ENCODE measurements around the gene USP49.

USP49 gene

DNA sequence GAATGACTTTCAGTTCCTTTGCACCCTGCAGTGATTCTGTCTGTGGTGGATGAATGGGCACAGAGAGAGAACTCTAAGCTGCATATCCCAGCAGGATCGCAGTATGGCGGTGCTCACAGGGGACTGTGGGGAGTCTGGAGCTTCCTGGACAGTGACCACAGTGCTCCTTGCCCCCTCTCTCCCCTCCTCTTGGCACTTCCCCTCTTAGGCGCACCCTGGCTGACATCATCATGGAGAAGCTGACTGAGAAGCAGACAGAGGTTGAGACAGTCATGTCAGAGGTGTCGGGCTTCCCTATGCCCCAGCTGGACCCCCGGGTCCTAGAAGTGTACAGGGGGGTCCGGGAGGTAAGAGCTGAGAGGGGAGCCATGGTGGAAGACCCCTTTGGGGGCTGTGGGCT is 34.7 kb upstream of the USP49 start:
- DNase-seq (ENCODE audit: low read depth, low spot score), result no peak

GRCh38 chr6:41927253-41927652 is 32.1 kb upstream of the USP49 start:
- DNase-seq (ENCODE audit: low read depth, low spot score), result no peak

DNA sequence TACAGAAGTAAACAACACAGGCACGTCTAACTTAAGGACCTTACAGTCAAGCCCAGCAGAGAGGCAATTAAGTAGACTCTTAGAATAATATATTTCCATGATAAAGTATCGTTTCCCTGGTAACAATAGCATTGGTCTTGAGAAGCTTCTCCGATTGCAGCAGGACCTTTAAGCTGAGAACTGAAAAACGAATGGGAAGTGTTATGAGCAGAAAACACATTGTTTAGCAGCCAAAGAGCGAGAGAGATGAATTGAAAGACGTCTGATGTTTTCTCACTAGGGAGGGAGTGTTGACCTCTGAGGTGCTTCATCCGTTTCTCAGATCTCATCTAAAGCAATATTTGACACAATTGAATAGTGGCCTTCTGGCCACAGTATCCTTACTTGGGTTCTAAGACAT is 27.0 kb upstream of the USP49 start:
- DNase-seq (ENCODE audit: low read depth, low spot score), result no peak

GRCh38 chr6:41921712-41921998 is 26.5 kb upstream of the USP49 start:
- no peak for DNase-seq (ENCODE audit: low read depth, low spot score)

DNA sequence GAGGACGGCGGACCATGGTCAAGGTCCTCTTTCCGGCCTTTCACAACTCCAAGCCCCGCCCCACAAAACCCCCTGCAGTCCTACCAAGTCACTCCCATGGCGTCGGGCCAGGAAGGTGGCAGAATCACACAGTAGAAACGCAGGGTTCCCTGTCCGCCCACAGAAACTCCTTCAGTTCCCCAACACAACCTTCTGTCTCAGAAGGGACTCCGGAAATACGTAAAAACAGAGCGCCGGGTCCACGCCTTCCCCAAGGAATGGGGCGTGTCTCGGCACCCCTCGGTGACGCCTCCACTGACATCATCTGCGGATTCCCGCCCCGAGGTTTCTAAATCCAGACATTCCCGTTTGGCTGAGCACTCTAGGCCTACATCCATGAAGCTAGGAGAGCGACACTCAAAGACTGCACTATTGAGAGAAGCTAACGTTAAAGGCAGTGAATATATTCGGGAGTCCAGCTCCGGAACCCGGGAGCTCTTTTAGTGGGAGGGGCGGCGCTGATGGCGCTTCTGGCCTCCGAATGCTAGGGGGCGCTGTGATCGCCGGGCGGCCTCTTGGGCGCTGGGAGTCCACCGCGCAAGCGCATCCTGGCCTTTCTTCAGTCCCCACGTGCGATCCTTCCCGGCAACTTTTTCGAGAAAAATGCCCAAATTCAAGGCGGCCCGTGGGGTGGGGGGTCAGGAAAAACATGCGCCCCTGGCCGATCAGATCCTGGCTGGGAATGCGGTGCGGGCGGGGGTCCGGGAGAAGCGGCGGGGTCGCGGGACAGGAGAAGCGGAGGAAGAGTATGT is 25.9 kb upstream of the USP49 start, which contains the start of the genes BYSL and MED20:
Gene BYSL (plus strand): TSS at position 579 of the 791 bp plus-strand sequence. CDS start 64 bp downstream, at position 643.
Gene MED20 (minus strand): TSS at position 219 of the 791 bp plus-strand sequence. CDS start 121 bp downstream, at position 98.
- DNase-seq (ENCODE audit: low read depth, low spot score), result peak; percentile 88

- no peak for DNase-seq (ENCODE audit: low read depth, low spot score)
Observed at GRCh38 chr6:41917528-41917927, 22.4 kb upstream of the USP49 start.

DNA sequence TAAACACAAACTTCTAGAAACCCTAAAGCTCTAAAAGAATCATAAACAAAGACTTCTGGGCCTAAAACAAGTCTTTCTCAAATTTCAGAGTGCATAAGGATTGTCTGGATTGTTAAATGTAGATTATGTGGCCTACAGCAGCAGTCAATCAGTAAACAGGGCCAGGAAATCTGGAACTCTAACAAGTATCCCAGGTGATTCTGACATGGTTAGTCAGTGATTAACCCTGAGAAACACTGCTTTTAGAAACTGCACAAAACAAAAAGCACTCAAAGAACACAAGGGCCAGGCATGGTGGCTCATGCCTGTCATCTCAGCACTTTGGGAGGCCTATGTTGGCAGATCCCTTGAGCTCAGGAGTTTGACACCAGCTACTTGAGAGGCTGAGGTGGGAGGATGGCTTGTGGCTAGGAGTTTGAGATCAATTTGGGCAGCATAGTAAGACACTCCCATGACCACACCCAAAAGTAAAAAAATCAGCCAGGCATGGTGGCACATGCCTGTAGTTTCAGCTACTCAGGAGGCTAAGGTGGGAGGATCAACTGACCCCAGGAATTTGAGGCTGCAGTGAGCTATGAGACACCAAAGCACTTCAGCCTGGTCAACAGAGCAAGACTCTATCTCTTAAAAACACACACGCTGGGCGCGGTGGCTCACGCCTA is 19.8 kb upstream of the USP49 start:
- no peak for DNase-seq (ENCODE audit: low read depth, low spot score)

DNA sequence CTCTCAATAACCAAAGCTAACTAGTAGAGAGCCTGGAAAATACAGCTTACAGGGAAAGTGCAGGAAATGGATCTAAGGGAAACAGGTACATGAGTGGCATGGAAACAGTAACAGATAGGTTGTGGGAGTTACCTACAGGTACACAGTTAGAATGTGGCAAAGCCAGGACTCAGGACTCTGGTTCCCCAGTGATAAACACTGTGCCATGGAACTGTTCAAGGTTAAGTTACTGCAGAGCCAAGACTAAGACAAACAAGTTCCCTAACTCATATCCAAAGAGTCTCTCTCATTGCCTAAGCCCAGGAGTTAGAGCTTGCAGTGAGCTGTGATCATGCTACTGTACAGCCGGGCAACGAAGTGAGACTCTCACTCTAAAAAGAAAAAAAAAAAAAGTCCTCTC is 19.2 kb upstream of the USP49 start:
- no peak for DNase-seq (ENCODE audit: low read depth, low spot score)

- DNase-seq (ENCODE audit: low read depth, low spot score), result no peak
Observed at GRCh38 chr6:41909727-41910126, 14.6 kb upstream of the USP49 start.

- no peak for DNase-seq (ENCODE audit: low read depth, low spot score)
Observed at GRCh38 chr6:41901882-41902519, 6.8 kb upstream of the USP49 start.

- no peak for DNase-seq (ENCODE audit: low read depth, low spot score)
Observed at GRCh38 chr6:41900861-41901260, 5.7 kb upstream of the USP49 start.

DNA sequence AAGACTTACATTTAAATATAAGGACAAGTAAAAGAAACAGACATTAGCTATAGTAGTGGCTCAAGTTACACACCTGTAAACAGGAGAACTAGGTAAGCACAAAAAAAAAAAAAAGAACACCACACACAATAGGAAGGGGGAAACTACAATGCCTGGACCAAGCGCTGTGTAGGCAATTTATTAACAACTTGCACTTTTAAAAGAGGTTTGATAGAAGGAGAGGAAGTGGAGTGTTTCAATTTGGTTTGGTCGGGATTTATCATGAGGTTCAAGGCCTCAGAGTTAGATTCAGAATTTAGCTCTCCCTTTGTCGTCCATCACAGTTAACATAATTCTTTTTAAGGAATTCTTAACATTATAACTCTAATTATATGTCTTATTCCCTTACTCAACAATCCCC is 1.1 kb upstream of the USP49 start:
- DNase-seq (ENCODE audit: low read depth, low spot score), result no peak

- DNase-seq (ENCODE audit: low read depth, low spot score), result no peak
Observed at GRCh38 chr6:41894366-41895299, 542 bp downstream of the USP49 start.

DNA sequence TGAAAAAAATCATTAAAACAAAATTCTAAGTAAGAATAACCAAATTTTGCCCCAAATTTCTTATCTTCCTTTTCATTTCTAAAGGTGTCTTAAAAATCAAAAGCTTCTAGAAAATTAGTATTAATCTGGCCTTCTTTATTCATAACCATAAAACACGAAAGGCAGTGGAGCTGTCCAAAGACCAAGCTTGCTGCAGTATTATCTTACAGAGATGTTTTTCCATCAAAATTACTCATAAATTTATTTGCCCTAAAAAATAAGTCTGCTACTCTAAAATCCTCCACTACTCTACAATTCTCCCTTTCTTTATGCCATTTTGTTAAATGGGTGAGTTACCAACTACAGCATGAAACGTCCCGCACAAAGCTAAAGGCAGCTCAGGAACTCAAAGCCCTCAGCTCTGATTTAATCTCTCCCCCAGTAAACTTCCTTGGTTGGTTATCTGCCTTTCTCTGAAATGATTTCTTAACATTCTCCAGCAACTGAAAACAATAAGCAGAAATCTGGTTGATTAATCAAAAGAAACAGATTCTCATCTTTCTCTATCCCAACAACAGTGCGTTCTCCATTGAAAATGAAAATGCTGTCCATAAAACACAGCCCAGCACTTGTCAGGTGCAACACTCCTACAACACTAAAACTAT is 2.1 kb downstream of the USP49 start:
- DNase-seq (ENCODE audit: low read depth, low spot score), result no peak

DNA sequence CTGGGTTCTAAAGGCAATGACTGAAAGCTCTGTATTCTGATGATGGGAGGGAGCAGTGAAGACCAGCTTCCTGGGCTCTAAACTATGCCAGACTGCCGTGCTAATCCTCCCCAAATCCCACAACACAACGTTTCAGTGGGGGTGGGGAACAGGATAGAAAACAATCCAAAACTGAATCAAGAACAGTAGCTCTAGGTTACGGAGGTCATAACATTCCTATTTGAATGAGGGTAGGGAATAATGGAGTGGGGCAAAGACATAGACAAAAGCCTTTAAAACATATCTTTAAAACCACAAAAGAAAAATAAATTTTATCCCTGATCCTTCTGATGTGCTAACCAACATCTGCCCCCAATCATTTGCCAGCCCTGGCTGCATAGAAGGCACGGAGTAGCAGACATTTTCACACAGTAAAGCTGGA is 7.8 kb downstream of the USP49 start:
- no peak for DNase-seq (ENCODE audit: low read depth, low spot score)

DNA sequence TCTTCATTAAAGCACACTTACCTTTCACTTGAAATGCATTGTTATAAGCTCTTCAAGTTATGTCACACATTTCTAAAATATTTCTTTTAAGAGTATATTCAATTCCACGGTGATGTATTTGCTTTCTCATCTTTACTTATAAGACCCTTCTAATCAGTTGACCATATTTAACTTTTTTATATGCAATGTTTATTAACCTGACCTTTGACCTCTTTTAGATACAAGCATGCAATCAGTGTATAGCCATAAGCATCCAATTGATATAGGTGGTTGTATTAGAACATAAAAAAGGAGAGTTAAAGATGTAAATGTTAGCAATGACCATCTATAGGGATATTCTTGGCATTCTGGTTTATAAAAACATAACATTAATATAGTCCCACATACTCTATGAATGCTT is 9.2 kb downstream of the USP49 start:
- no peak for DNase-seq (ENCODE audit: low read depth, low spot score)

GRCh38 chr6:41884957-41885356 is 10.2 kb downstream of the USP49 start:
- no peak for DNase-seq (ENCODE audit: low read depth, low spot score)

DNA sequence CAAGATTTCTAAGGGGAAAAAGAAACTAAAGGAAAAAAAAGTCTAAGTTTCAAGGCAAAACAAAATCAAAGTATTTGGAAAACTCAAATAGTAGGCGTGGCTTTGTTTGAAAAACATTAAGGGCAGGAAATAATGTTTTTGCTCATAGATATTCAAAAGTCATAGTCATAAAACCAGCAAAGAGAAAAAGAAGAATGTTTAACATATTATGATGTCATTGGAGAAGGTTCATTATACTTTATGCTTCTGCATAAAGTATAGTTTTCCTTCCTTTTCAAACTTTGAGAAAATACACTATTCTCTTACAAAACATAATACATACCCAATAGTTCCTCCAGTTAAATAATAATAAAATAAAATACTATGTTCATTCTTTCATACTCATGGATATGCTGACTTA is 13.7 kb downstream of the USP49 start:
- no peak for DNase-seq (ENCODE audit: low read depth, low spot score)

DNA sequence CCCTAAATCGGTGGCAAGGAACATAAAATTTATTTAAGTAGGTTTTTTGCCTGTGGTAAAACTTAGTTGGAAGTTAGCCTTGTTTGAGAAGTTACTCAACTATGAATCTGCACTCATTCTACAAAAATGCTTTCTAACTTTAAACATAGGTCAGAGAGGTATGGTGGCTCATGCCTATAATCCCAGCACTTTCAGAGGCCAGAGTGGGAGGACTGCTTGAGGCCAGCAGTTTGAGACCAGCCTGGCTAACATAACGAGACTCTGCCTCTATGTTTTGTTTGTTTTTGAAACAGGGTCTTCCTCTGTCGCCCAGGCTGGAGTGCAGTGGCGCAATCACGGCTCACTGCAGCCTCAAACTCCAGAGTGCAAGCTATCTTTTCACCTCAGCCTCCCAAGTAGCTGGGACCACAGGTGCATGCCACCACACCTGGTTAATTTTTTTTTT is 16.2 kb downstream of the USP49 start:
- no peak for DNase-seq (ENCODE audit: low read depth, low spot score)

DNA sequence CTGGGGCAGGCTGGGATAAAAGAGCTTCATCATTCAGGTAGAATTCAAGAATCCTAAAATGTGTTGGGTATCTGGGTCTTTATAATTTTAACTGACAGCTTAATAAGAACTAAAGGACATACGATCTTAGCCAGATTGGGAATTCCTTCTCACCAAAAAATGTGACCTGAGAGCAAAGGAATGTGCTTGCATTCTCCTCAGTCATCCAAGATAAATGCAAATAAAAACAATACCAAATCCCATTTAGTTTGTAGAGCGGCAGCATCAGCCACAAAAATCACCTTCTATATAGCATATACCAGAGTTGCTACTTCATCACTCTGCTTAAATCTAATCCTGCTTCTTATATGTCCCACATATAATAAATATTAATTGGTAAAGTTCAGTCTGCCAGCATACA is 16.9 kb downstream of the USP49 start:
- no peak for DNase-seq (ENCODE audit: low read depth, low spot score)

DNA sequence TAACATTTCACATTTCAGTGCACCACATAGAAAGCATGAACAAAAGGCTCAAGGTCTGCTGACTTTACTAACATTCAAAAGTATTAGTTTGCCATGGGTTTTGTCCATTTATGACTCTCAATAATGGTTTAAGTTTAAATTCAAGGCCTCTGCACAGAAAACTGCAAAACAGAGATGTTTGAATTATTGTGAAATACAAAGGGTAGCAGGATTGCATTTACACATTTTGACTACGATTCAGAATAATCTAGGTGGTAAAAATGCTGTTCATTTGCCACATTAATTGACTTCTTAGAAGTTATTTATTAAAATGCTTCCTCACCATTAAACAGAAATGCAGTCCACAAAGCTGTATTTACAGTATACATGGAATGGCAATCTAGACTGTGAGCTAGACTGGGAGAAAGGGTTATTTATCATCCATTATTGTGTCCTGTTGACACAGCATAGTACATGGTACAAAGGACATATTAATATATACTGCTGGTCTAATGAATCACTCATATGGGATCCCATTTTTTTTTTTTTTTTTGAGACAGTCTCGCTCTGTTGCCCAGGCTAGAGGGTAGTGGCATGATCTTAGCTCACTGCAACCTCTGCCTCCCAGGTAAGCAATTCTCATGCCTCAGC is 18.0 kb downstream of the USP49 start:
- no peak for DNase-seq (ENCODE audit: low read depth, low spot score)

All from smooth muscle cell of the brain vasculature (primary cell).